ENCODE measurements around the gene TMEM258.

TMEM258 gene

GRCh38 chr11:61799665-61800284 lies 7.4 kb upstream of the TMEM258 start:
- FAIRE-seq (no peak), DNase-seq (ENCODE audit: extremely low spot score, insufficient read length, low read depth) (no peak)

DNA sequence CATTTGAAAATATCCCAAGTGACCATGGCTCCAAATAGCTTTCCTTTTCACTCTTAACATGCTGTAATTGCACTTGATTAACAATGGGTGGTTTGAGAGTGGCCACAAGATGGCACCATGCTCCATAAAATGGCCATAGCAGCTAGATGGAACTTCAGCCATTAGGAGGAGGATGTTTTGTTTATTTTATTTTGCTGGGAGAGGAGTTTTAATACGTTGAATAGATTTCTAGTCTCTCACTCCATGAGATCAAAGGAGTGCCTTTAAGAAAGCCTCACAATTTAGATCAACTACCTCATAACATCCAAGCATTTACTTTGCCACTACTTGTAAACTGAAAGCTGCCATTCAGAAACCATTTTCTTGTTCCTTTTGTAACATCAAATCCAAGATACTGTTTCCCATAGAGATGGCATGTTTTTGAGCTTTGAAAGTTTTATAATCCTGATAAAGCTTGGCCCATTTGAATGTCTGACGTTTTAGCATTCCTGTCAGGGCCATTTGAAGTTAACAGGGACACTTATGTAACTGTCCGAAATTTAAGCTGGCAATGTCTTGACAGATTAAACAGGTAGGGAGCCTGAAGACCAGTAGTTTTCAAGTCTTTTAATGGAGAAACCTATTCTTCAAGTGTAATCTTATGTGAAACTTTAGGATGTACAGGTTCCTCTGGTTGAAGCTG lies 5.0 kb upstream of the TMEM258 start:
- peak; percentile 43 for DNase-seq (ENCODE audit: extremely low spot score, insufficient read length, low read depth)
- FAIRE-seq = peak; percentile 72

DNA sequence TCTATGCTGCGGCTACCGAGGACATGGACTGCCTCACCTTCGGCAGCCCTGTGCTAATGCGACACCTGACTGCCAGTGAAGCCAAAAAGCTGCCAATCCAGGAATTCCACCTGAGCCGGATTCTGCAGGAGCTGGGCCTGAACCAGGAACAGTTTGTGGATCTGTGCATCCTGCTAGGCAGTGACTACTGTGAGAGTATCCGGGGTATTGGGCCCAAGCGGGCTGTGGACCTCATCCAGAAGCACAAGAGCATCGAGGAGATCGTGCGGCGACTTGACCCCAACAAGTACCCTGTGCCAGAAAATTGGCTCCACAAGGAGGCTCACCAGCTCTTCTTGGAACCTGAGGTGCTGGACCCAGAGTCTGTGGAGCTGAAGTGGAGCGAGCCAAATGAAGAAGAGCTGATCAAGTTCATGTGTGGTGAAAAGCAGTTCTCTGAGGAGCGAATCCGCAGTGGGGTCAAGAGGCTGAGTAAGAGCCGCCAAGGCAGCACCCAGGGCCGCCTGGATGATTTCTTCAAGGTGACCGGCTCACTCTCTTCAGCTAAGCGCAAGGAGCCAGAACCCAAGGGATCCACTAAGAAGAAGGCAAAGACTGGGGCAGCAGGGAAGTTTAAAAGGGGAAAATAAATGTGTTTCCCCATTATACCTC lies 3.6 kb upstream of the TMEM258 start:
- FAIRE-seq (no peak), DNase-seq (ENCODE audit: extremely low spot score, insufficient read length, low read depth) (no peak)

DNA sequence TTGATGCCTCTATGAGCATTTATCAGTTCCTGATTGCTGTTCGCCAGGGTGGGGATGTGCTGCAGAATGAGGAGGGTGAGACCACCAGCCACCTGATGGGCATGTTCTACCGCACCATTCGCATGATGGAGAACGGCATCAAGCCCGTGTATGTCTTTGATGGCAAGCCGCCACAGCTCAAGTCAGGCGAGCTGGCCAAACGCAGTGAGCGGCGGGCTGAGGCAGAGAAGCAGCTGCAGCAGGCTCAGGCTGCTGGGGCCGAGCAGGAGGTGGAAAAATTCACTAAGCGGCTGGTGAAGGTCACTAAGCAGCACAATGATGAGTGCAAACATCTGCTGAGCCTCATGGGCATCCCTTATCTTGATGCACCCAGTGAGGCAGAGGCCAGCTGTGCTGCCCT lies 3.1 kb upstream of the TMEM258 start:
- DNase-seq (ENCODE audit: extremely low spot score, insufficient read length, low read depth) (no peak), FAIRE-seq (no peak)

DNA sequence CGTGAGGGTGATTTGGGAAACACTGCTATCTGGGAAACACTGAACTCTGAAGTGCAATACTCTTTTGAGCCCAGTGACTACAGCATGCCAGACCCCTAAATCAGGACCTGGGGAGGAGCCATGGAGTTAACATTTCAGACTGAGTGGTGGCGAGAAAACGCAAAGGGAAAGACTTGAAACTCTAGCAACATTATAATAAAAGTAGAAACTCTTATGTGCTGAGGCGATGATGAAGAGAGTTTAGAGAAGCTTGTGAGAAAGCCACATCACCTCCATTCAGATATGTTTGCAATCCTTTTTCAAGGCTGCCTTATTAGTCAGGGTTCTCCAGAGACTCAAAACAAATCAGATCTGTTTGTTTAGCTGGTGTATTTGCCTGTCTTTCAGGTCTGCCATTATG lies 2.2 kb upstream of the TMEM258 start:
- no peak for DNase-seq (ENCODE audit: extremely low spot score, insufficient read length, low read depth)

GRCh38 chr11:61793829-61794204 lies 1.4 kb upstream of the TMEM258 start:
- no peak for FAIRE-seq
- no peak for DNase-seq (ENCODE audit: extremely low spot score, insufficient read length, low read depth)

More for the DNA sequence above, 2.2 kb upstream of the TMEM258 start:
- no peak for FAIRE-seq

- FAIRE-seq = no peak
Measured at GRCh38 chr11:61793083-61793828, 857 bp upstream of the TMEM258 start.

GRCh38 chr11:61791737-61792309 lies 576 bp downstream of the TMEM258 start:
- DNase-seq (ENCODE audit: extremely low spot score, insufficient read length, low read depth) (no peak), FAIRE-seq (no peak)

More at GRCh38 chr11:61793083-61793828, 857 bp upstream of the TMEM258 start:
- no peak for DNase-seq (ENCODE audit: extremely low spot score, insufficient read length, low read depth)

DNA sequence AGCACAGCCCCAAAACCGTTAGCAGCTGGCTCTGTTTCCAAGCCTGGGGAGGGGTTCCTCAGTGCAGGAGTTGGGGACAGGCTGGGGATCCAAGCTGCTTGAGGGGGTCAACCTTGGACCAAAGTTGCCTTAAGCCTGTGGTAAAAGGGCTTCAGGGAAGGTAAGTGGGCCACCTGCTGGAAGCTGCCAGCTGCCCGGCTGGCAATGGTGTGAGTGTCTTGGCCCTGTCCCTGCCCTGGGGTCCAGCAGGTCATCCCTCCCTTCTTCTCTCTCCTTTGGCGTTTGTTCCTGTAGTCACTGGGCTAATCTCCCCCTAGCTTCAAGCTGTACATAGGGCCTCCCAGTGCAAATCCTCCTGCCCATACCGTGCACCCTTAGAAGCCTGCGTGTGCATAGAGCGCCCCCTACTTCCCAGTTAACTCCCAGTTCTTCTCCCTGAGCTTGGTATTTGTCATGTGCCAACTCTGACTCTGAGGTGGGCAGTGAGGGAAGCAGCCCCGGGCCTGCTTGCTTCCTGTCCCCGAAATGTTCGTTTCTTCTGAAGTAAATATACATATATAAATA lies 4.4 kb downstream of the TMEM258 start:
- FAIRE-seq = no peak

GRCh38 chr11:61785837-61786402 lies 6.5 kb downstream of the TMEM258 start:
- DNase-seq (ENCODE audit: extremely low spot score, insufficient read length, low read depth) = no peak
- no peak for FAIRE-seq

More for the DNA sequence above, 4.4 kb downstream of the TMEM258 start:
- no peak for DNase-seq (ENCODE audit: extremely low spot score, insufficient read length, low read depth)

DNA sequence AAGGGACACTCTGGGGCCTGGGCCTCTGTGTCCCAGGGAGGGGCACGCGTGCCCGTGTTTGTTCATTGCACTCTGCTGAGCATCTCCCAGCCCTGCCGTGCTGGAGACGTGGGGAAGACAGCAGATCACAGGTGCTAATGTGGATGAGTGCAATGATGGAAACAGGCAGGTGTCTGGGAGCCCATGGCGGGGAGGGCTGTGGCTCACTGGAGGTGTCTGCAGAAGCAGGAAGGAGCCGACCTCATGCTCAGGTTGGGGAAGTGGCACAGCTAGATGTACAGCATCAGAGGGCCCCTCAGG lies 7.9 kb downstream of the TMEM258 start:
- no peak for DNase-seq (ENCODE audit: extremely low spot score, insufficient read length, low read depth)
- no peak for FAIRE-seq

- FAIRE-seq = no peak
- no peak for DNase-seq (ENCODE audit: extremely low spot score, insufficient read length, low read depth)
Measured at GRCh38 chr11:61783717-61784505, 8.5 kb downstream of the TMEM258 start.

- FAIRE-seq = no peak
- no peak for DNase-seq (ENCODE audit: extremely low spot score, insufficient read length, low read depth)
Measured at GRCh38 chr11:61782841-61783240, 9.6 kb downstream of the TMEM258 start.

- FAIRE-seq (no peak), DNase-seq (ENCODE audit: extremely low spot score, insufficient read length, low read depth) (no peak)
Measured at GRCh38 chr11:61782299-61782698, 10.1 kb downstream of the TMEM258 start.

- FAIRE-seq = no peak
- DNase-seq (ENCODE audit: extremely low spot score, insufficient read length, low read depth) = no peak
Measured at GRCh38 chr11:61781585-61781984, 10.8 kb downstream of the TMEM258 start.

GRCh38 chr11:61780581-61781162 lies 11.7 kb downstream of the TMEM258 start:
- DNase-seq (ENCODE audit: extremely low spot score, insufficient read length, low read depth) = no peak
- no peak for FAIRE-seq

GRCh38 chr11:61779666-61780525 lies 12.5 kb downstream of the TMEM258 start:
- DNase-seq (ENCODE audit: extremely low spot score, insufficient read length, low read depth) (no peak), FAIRE-seq (no peak)

All from GM18507 (cell line).